ENCODE data around the gene PRPS1. TPM values are rescaled to one million over a fixed set of nuclear protein-coding genes. Genes with fewer than 3 reads are reported as not detected.
A peak's percentile ranks its signal among the peaks of the same experiment; 100 is the strongest.
"Not testable (repeated sequence)": the region's sequence is repeated elsewhere in the genome, so short reads cannot be mapped to it uniquely, and the experiment has no call there.

Gene PRPS1
- total RNA-seq, 1 donor from 2014 or later: 17.3 TPM

DNA sequence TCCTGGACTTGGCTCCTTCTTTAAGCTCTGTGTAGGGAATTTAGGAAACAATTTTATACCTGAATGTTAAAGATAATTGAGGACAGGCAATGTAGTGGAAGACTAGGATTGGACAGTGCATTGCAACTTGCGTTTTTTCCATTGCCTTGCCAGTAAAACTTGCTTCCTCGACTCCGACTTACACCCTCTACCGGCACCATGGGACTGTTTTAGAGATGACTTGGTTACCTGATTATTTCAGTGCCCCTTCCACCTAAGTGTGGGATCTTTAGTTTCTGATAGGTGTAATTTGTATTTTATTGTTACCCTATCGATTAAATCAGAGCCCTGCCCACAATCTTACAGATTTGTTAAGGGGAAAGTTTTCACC, 1.2 kb downstream of the PRPS1 start:
- peak in 1 of 2 donors; percentile 25 for DNase-seq (ENCODE audit: low read depth in 2 of 2)

- DNase-seq (ENCODE audit: low read depth in 2 of 2): no peak
Observed at GRCh38 chrX:107630031-107630689, 1.9 kb downstream of the PRPS1 start.

DNA sequence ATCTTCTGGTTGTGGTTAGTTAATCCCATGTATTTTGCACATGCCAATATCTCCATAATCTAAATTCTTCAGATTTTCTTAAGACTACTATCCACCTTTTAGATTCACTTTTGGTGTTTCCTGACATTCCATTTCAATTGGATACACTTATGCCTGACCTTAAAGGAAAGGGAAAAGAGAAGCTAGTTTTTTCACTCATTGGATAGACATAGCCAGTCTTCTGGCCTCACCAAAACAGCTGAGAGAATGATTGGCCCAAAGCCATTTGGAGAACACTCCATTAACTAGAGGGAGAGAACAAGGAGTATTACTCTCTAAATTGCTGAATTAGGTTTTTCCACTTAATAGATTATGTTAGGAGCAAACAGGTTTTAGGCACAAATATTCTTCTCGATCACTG, 4.0 kb downstream of the PRPS1 start:
- peak in 1 of 2 donors; percentile 3 for DNase-seq (ENCODE audit: low read depth in 2 of 2)

DNA sequence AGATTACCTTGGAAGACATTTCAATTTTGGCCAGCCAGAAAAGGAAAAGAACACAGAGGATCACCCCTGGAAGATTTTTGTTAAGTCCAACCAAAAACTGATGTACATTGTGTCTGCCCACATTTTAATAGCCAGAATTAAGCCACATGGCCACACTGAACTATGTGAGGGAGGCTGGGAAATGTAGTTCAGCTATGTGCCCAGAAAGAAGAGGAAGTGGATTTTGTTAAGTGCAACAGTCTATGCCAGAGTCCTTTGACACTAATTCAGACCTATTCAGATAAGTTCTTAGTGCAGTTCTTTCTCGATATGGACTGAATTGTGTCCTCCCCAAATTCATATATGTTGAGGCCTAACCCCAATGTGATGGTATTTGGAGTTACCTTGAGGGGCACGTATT, 18.4 kb downstream of the PRPS1 start:
- no peak for DNase-seq (ENCODE audit: low read depth in 2 of 2)

DNA sequence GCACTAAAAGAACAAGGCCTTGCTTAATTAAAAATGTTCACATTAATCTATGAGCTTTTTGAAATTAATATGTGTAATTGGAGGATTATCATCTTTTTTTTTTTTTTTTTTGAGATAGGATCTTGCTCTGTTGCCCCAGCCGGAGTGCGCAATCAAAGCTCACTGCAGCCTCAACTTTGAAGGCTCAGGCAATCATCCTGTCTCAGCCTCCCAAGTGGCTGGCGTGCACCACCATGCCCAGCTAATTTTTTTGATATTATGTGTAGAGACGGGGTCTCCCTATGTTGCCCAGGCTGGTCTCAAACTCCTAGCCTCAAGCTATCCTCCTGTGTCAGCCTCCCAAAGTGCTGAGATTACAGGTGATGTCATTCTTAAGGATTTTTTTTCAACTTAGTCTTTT, 20.0 kb downstream of the PRPS1 start:
- no peak for DNase-seq (ENCODE audit: low read depth in 2 of 2)

- DNase-seq (ENCODE audit: low read depth in 2 of 2): no peak
Observed at GRCh38 chrX:107654566-107654871, 26.2 kb downstream of the PRPS1 start.

DNA sequence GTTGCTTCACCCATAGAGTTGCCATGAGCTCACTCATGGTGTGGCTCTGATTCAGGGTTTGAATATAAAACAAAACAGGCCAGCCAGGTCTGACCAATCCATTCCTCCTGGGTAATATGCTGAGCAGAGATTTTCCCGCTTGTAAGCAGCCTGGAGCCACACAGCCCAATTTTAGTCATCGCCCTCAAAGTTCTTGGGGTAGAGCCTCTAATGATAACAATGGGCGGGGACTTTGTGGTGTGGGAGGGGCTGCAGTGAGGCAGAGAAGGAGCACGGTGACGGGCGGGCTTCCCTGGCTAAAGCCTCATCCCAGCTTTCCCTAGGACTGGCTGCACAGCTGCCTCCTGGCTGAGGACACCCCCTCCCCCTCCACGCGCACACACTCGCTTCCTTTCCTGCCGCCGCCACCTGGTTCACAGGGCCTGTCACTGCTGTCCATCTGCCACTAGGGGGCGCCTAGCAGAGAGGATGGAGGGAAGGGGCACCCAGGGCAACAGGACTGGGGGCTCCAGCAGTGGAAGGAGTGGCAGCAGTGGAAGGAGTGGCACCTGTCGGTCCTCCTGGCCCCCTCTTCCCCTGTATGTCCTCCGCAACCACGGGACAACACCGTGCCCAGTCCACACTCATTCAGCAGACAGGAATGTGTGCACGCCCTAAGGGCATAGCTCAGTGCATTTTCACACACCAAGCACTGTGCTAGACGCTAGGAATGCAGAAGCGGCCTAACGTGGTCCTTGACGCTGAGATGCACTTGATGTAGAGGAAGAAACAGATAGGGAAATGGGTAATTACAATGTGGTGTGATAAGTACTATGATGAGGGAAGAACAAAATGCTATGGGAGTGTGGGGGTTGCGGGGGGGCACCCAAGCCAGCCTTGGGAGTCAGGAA, 26.8 kb downstream of the PRPS1 start:
- DNase-seq (ENCODE audit: low read depth in 2 of 2): peak; percentile 54 to 65

- no peak for DNase-seq (ENCODE audit: low read depth in 2 of 2)
Observed at GRCh38 chrX:107656978-107657377, 28.7 kb downstream of the PRPS1 start.

- no peak for DNase-seq (ENCODE audit: low read depth in 2 of 2)
Observed at GRCh38 chrX:107658660-107659059, 30.4 kb downstream of the PRPS1 start.

DNA sequence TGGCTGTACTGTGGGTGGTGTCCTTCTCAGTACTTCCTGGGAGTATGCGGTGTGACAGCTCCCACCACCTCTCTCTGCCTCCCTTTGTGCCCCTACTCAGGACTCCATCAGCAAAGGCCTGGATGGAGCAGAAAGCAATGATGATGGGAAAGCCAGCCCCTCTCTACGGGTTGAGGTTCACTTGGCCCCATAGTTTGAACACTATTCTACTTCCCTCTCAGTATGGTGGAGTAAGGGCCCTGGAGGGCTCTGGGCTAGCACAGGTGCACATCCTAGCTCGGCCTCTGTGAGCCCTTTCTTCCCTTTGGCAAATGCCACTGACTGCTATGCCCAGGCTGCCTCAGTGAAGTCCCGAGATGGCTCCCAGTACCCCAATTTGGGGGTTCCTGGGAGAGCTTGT, 31.0 kb downstream of the PRPS1 start:
- no peak for DNase-seq (ENCODE audit: low read depth in 2 of 2)

- DNase-seq (ENCODE audit: low read depth in 2 of 2): peak; percentile 57 to 70
Observed at GRCh38 chrX:107659768-107660167, 31.5 kb downstream of the PRPS1 start.

DNA sequence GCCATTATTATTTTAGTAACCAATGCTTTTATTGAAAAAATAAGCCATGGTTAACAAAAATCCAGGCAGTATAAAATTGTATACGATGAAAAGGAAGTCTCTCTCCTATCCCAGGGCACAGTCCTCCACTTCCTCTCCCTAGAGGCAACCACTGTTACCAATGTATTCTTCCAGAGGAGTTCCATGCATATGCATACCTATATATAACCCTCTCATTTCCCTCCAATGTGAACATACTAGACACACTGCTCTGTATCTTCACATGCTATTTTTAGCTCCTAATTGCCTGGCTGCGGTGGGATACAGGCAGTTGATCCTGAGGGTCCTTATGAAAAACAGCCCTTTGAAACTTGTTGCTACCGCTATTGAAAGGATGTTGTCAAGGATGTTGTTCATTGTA, 33.8 kb downstream of the PRPS1 start:
- DNase-seq (ENCODE audit: low read depth in 2 of 2): no peak

DNA sequence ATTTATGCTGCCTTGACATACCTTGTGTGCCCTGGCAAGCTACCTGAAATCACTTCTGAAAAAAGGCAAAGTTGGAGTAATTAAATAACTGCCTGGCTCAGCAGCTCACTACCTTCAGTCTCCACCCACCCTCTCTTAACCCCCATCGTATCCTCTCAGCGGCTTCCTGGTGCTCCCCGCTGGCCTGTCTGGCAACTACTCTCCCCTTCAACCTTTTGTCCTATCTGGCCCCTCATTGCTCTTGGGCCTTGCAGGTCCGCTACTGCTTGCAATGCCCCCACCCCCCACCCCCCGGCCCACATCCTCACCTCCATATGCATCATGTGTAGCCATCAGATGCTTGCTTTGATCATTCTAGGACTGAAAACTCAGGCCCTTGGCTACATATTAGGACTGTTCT, 34.5 kb downstream of the PRPS1 start:
- DNase-seq (ENCODE audit: low read depth in 2 of 2): no peak

DNA sequence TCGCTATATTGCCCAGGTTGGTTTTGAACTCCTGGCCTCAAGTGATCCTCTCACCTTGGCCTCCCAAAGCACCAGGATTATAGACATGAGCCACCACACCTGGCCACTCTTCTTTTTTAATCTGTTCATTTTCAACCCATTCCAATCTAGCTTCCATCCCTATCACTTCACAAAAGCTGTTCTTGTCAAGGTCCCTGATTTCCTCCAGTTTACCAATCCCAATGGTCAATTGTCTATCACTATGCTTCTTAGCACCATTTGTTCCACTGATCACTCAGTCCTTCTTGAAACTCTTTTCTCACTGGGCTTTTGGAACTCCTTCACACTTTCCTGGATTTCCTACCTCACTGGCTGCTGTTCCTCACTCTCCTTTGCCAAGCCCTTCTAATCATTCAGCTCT, 38.6 kb downstream of the PRPS1 start:
- no peak for DNase-seq (ENCODE audit: low read depth in 2 of 2)

GRCh38 chrX:107667426-107667825, 39.1 kb downstream of the PRPS1 start:
- DNase-seq (ENCODE audit: low read depth in 2 of 2): no peak

DNA sequence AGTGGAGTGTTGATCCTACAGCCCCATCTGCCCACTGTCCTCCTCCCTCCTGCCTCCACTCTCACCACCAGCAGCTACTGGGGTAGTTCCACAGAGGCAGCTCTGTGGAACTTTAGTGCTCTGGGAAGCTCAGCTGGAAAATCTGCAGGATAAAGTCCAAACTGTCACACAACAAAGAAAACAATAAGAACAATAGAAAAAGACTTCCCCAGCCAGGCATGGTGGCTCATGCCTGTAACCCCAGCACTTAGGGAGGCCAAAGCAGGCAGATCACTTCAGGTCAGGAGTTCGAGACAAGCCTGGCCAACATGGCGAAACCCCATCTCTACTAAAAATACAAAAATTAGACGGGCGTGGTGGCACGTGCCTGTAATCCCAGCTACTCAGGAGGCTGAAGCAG, 40.4 kb downstream of the PRPS1 start:
- DNase-seq (ENCODE audit: low read depth in 2 of 2): peak in 1 of 2 donors; percentile 48

GRCh38 chrX:107669261-107669660, 41.0 kb downstream of the PRPS1 start:
- DNase-seq (ENCODE audit: low read depth in 2 of 2): no peak

- no peak for DNase-seq (ENCODE audit: low read depth in 2 of 2)
Observed at GRCh38 chrX:107669885-107670628, 41.7 kb downstream of the PRPS1 start.

- not testable (repeated sequence) for DNase-seq (ENCODE audit: low read depth in 2 of 2)
Observed at GRCh38 chrX:107671256-107671655, 42.9 kb downstream of the PRPS1 start.

DNA sequence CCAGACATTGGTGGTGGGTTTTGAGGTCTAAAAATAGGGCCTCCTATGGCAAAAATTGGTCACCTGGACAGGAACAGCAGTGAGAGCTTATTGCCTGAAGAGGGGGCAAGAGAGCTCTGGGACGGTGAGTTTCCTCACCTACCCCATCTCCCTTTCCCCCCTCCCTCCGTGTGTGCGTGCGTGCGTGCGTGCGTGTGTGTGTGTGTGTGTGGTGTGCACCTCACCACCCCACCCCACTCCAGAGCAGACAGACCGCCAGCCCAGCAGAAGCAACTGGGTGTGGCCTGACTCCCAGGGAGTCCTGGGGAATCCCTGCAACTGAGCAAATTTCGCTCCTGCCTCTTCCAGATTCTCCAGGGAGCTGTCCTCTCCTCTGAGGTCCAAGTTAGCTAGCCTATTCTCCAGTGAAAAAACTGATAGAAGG, 44.7 kb downstream of the PRPS1 start:
- DNase-seq (ENCODE audit: low read depth in 2 of 2): peak; percentile 78 to 86

DNA sequence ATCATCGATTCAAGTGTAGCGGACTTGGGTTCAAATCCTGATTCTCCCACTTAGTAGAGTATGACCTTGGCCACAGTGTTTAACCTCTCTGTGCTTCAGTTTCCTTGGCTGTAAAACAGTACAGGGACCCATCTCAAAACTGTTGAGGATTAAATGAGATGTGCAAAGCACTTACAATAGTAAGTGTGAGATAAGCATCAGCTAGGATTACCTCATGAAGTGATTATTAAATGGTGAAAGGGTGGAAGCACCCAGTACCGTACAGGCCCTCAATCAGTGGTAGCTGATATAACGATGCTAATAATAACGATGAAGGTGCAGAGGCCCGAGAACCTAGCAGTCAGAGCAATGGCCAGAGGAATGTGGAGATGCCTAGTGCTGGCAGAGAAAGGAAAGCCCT, 45.1 kb downstream of the PRPS1 start:
- DNase-seq (ENCODE audit: low read depth in 2 of 2): no peak

- DNase-seq (ENCODE audit: low read depth in 2 of 2): peak in 1 of 2 donors; percentile 68
Observed at GRCh38 chrX:107673933-107674479, 45.7 kb downstream of the PRPS1 start.

All from lung microvascular endothelial cell (primary cell).